Right lobe of liver (tissue), 6 donors: ENCODE results near the gene SPDYA. TPM values are rescaled to one million over a fixed set of nuclear protein-coding genes. Genes with fewer than 3 reads are reported as not detected.
A peak's percentile ranks its signal among the peaks of the same experiment; 100 is the strongest.

Experiments
- ATAC-seq, 4 donors: fragments of 200-7000 bp; cut with Tn5 transposase; one replicate each; pipeline ENCODE4 v1.9.1; 2020; ENCODE audit warnings: mild to moderate bottlenecking in 4 of 4, moderate library complexity in 4 of 4
- DNase-seq, 3 donors: peaks; one replicate each; pipeline ENCODE4 v3.0.0-alpha.2; 2020
- H3K27ac ChIP-seq, 3 donors: fragments of 200-600 bp; one replicate each; pipeline ENCODE4 v1.8.0; 2022
- H3K27me3 ChIP-seq, 2 donors: fragments of 200-600 bp; one replicate each; pipeline ENCODE4 v1.8.0; 2022
- H3K36me3 ChIP-seq, 4 donors: fragments of 200-600 bp; sonication (generic) in 1 of 4; one replicate each; pipeline versions ENCODE4 v1.5.1 to v1.8.0; 2017 to 2022; ENCODE audit warnings: control low read depth in 1 of 4
- H3K4me1 ChIP-seq, 4 donors: fragments of 200-600 bp; sonication (generic) in 1 of 4; one replicate each; pipeline versions ENCODE4 v1.5.1 to v1.8.0; 2017 to 2022; ENCODE audit warnings: control low read depth in 1 of 4
- H3K4me3 ChIP-seq, 3 donors: fragments of 200-600 bp; one replicate each; pipeline ENCODE4 v1.8.0; 2022
- H3K9me3 ChIP-seq, 4 donors: fragments of 200-600 bp; sonication (generic) in 1 of 4; one replicate each; pipeline versions ENCODE4 v1.5.1 to v1.8.0; 2017 to 2022; ENCODE audit warnings: control low read depth in 1 of 4
- CTCF ChIP-seq, 4 donors: fragments of 200-600 bp in 3 of 4; fragments of 450-650 bp in 1 of 4; IDR thresholded peaks; one replicate each; pipeline versions ENCODE4 v1.5.1 to v1.8.0; 2016 to 2022; ENCODE audit warnings: antibody characterized with exemption in 4 of 4, mild to moderate bottlenecking in 2 of 4
- POLR2A ChIP-seq: fragments of 450-650 bp; IDR thresholded peaks from one replicate; pipeline ENCODE4 v1.6.1; 2017; ENCODE audit warnings: antibody characterized with exemption, mild to moderate bottlenecking
- WGBS: methylation state at CpG from one replicate; pipeline ENCODE4 v1.1.6; 2018; ENCODE audit warnings: low coverage, low lambda C conversion rate; ENCODE audit not compliant: insufficient coverage; ENCODE audit errors: missing lambda C conversion rate; 5-methylcytosine and 5-hydroxymethylcytosine counted together
- intact Hi-C, 2 donors: fragments of 100-400 bp; cut with DNase I; formaldehyde crosslinking; loops; one replicate each; pipeline versions ENCODE4 v1.11.2 to v1.14.1; 2022
- long read RNA-seq: library from polyadenylated mRNA; unstranded; transcript quantifications from one replicate; pipeline ENCODE4 v2.0.0, GENCODE V29; 2019
- total RNA-seq, 6 experiments: library from RNA; depleted of rRNA in 2 of 6; stranded (reverse); fragments of >200 nt in 2 of 6; fragmentation: NEBNext Ultra II Directional in 3 of 6; extraction: Animal tissue kit (Norgen Biotek cat#: 25700) in 3 of 6; gene quantifications; one replicate each; pipeline versions ENCODE4 v1.1.0 to v1.2.4, GENCODE V29; 2016 to 2023
- donor health status: DM: no; HTN: yes; CAD: no.
- donor health status: DM: no; HTN: no; CAD: no.
- donor health status: DM: no; HTN: no; CAD: no.
- donor health status: DM: no; HTN: yes; CAD: no.
- donor health status: DM: no; HTN: yes; CAD: no.

Gene SPDYA
- total RNA-seq: under 1 TPM in 5 of 6 experiments, not detected in 1; 0.15 to 0.55 (median 0.42) TPM
- long read RNA-seq, partial matches to known transcripts: 0 of 7 reads
- long read RNA-seq, other reads (novel, unspliced or antisense): 7 of 7 reads

GRCh38 chr2:28810384-28811285 lies at the start of gene SPDYA:
Gene SPDYA (plus strand): TSS chr2:28810834. CDS start chr2:28816015, 5,181 bp downstream.
- peak within 1 kb of the TSS; percentile 31 to 42 (median 36) for H3K4me3 ChIP-seq
- 15% methylated on average over 14 of the region's 97 CpGs for WGBS
- DNase-seq: peak; percentile 60 to 68 (median 65)

GRCh38 chr2:28761420-28761819 lies 49.2 kb upstream of the SPDYA start:
- Histone ChIP-seq H3K4me3 (no peak overlapping the region), H3K27ac (no peak overlapping the region), H3K9me3 (no peaks in the 10 kb centered on the region), H3K36me3 (peaks cover 0 to 3% (median 0%) of the 10 kb centered on the region in 4 donors), H3K4me1 (peaks cover 0 to 25% (median 9%) of the 10 kb centered on the region in 4 donors), H3K27me3 (no peaks in the 10 kb centered on the region)
- no peak for TF ChIP-seq CTCF (IDR thresholded peaks at IDR 0.05)
- no peak for TF ChIP-seq POLR2A
- intact Hi-C loops: no loop called here
- DNase-seq: no peak
- WGBS: 85% methylated on average over 3 of the region's 3 CpGs
- ATAC-seq: no peak

More at GRCh38 chr2:28810384-28811285, at the start of gene SPDYA:
- Histone ChIP-seq H3K9me3 (no peaks in the 10 kb centered on the region), H3K4me1 (peaks cover 0 to 8% (median 0%) of the 10 kb centered on the region in 4 donors), H3K27me3 (no peaks in the 10 kb centered on the region), H3K27ac (no peak within 1 kb of the TSS), H3K36me3 (no peaks in the 10 kb centered on the region)
- TF ChIP-seq CTCF (IDR thresholded peaks at IDR 0.05) (no peak), POLR2A (no peak)
- peak; percentile 92 to 97 (median 94) for ATAC-seq
- intact Hi-C loops: no loop called here

GRCh38 chr2:28764909-28765711 lies 45.5 kb upstream of the SPDYA start:
- TF ChIP-seq CTCF (IDR thresholded peaks at IDR 0.05) (no peak), POLR2A (no peak)
- WGBS: 93% methylated on average over 8 of the region's 8 CpGs
- Histone ChIP-seq H3K36me3 (peaks cover 0 to 3% (median 0%) of the 10 kb centered on the region in 4 donors), H3K27ac (no peak overlapping the region), H3K4me3 (no peak overlapping the region), H3K4me1 (peaks cover 0 to 35% (median 10%) of the 10 kb centered on the region in 4 donors), H3K27me3 (no peaks in the 10 kb centered on the region), H3K9me3 (no peaks in the 10 kb centered on the region)
- DNase-seq (no peak), ATAC-seq (no peak)
- intact Hi-C loops: no loop called here

GRCh38 chr2:28766070-28766469 lies 44.6 kb upstream of the SPDYA start:
- Histone ChIP-seq H3K27ac (no peak overlapping the region), H3K4me3 (no peak overlapping the region), H3K27me3 (no peaks in the 10 kb centered on the region), H3K9me3 (no peaks in the 10 kb centered on the region), H3K36me3 (no peaks in the 10 kb centered on the region), H3K4me1 (peaks cover 0 to 35% (median 10%) of the 10 kb centered on the region in 4 donors)
- DNase-seq (no peak), ATAC-seq (no peak)
- intact Hi-C loops: no loop called here
- WGBS: 91% methylated on average over 2 of the region's 2 CpGs
- TF ChIP-seq POLR2A: no peak
- TF ChIP-seq CTCF (IDR thresholded peaks at IDR 0.05): no peak
